ENCODE results near the gene SS18L1. TPM values are rescaled to one million over a fixed set of nuclear protein-coding genes. Genes with fewer than 3 reads are reported as not detected.

Gene SS18L1
- polyA plus RNA-seq, 1 of the 3 experiments (the other 2 are of a cell fraction) = 10.7 TPM

DNA sequence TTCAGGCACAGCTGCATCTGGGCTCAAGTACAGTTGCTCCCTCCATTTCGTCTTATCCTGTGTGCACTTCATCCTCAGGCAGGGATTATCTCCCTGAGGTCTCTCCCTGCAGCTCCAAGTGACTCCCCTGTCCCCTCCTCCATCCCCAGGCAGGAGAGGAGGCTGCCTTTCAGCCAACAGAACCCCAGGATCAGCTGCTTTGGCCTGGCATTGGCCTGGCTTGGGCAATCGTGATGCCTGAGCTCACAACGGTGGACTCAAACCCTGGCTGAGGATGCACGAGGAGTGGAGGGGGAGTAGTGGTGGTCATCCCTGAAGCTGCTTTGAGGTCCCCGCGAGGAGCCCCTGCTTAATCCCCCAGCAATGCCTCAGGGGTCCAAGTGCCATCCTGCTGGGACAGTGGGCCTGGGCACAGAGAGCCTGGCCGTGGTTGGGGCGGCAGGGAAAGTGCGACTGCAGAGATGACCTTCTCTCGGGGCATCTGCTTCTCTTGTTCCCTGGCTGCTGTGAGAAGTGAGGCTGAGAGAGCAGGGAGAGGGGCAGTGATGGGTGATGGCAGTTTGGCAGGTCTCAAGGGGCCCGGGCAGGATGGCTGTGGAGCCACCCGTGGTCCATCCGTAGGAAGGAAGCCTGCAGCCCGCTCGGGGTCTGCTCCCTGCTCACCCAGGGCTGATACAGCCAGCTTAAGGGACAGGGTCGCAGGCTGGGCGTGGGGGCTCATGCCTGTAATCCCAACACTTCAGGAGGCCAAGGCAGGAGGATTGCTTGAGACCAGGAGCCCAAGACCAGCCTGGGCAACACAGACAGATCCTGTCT, 82.5 kb downstream of the SS18L1 start (continued):
- TF ChIP-seq, protein P1, sequence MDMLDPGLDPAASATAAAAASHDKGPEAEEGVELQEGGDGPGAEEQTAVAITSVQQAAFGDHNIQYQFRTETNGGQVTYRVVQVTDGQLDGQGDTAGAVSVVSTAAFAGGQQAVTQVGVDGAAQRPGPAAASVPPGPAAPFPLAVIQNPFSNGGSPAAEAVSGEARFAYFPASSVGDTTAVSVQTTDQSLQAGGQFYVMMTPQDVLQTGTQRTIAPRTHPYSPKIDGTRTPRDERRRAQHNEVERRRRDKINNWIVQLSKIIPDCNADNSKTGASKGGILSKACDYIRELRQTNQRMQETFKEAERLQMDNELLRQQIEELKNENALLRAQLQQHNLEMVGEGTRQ (IDR thresholded peaks at IDR 0.05; ENCODE audit: borderline replicate concordance, low read depth, low read length) = no peak

- Histone ChIP-seq H3K27me3 (ENCODE audit: insufficient read depth) (peaks cover 16% of the 10 kb centered on the region; the same call in 1 of the 2 replicates), H3K9me3 (no peaks in the 10 kb centered on the region), H3K4me2 (no peak overlapping the region), H3K4me1 (ENCODE audit: control insufficient read depth in 1 of 2, insufficient read depth in 2 of 2, low read depth in 1 of 2, low read length in 1 of 2) (peaks cover 0 to 9% of the 10 kb centered on the region in 2 experiments; a peak in 1 of 4 replicates), H3K79me2 (ENCODE audit: insufficient read depth) (no peaks in the 10 kb centered on the region), H3F3A (replicated peaks; ENCODE audit: insufficient read depth) (peaks cover 7% of the 10 kb centered on the region), H4K20me1 (ENCODE audit: insufficient read depth) (no peaks in the 10 kb centered on the region), H2AFZ (ENCODE audit: low read depth) (no peak overlapping the region), H3K9ac (no peak overlapping the region), H3K36me3 (replicated peaks in 1 of 2; ENCODE audit: control insufficient read depth in 1 of 2, insufficient read depth in 2 of 2, low read length in 1 of 2) (no peaks in the 10 kb centered on the region), H3K27ac (ENCODE audit: low read depth in 2 of 2, low read length in 1 of 2) (no peak overlapping the region), H3K4me3 (ENCODE audit: low read depth in 2 of 2, low read length in 1 of 2) (no peak overlapping the region), H3K9me2 (no peaks in the 10 kb centered on the region)
- POLR2A ChIA-PET = no interaction called here
- CTCF ChIA-PET = interaction anchor here (0.7 to 1.7 kb wide), 5 partner anchors 8 to 256 kb away, joined by 3 to 6 read pairs (median 3); no protein-coding TSS in a partner anchor
- DNase-seq = no peak
- 59% methylated on average over 19 of the region's 24 CpGs for WGBS (ENCODE audit: low lambda C conversion rate)
- no peak for TF ChIP-seq CHD2 (IDR thresholded peaks at IDR 0.05; ENCODE audit: low read length, partially characterized antibody)
- no peak for TF ChIP-seq YY1 (IDR thresholded peaks at IDR 0.05; ENCODE audit: low read depth)
- TF ChIP-seq GATA2 (CRISPR knock-in tag; IDR thresholded peaks at IDR 0.05) = no peak
- TF ChIP-seq SMC3 (IDR thresholded peaks at IDR 0.05; ENCODE audit: low read depth, low read length) = no peak
- TF ChIP-seq FOXJ3 (CRISPR knock-in tag; IDR thresholded peaks at IDR 0.05) = no peak
- no peak for TF ChIP-seq REST (IDR thresholded peaks at IDR 0.05; ENCODE audit: low read depth, low read length)
- TF ChIP-seq NFIC (IDR thresholded peaks at IDR 0.05; ENCODE audit: borderline replicate concordance) = no peak
- no peak for TF ChIP-seq TCF12 (IDR thresholded peaks at IDR 0.05)
- TF ChIP-seq RFX5 (IDR thresholded peaks at IDR 0.05; ENCODE audit: low read length) = no peak
- no peak for TF ChIP-seq MAX (IDR thresholded peaks at IDR 0.05; ENCODE audit: low read depth)
- TF ChIP-seq ELF1 (IDR thresholded peaks at IDR 0.05) = no peak
Measured at GRCh38 chr20:62226707-62227590, 83.4 kb downstream of the SS18L1 start.

Measured in SK-N-SH (cell line).